IMR-90 (cell line): ENCODE data around the gene PIP5K1A.

ENCODE experiments used
- CEBPB ChIP-seq: IDR thresholded peaks from 2 replicates; pipeline ENCODE4 v1.6.1; 2012; ENCODE audit warnings: low read depth, low read length, improper control_type of control experiment
- FOS ChIP-seq: fragments of 150-350 bp; IDR thresholded peaks from 2 replicates; pipeline ENCODE4 v1.6.1; 2016; ENCODE audit warnings: low read depth, low read length
- MXI1 ChIP-seq: IDR thresholded peaks from 2 replicates; pipeline ENCODE4 v1.6.1; 2012; ENCODE audit warnings: low read depth, mild to moderate bottlenecking, low read length, moderate library complexity, borderline replicate concordance
- RAD21 ChIP-seq: IDR thresholded peaks from 2 replicates; pipeline ENCODE4 v1.6.1; 2012; ENCODE audit warnings: low read length, improper control_type of control experiment
- SMC3 ChIP-seq: fragments of 150-350 bp; IDR thresholded peaks from 2 replicates; pipeline ENCODE4 v1.6.1; 2016; ENCODE audit warnings: low read depth, mild to moderate bottlenecking, antibody characterized with exemption, low read length, moderate library complexity
- TF ChIP-seq, protein P1 (sequence below): fragments of 150-350 bp; IDR thresholded peaks from 2 replicates; pipeline ENCODE4 v1.6.1; 2017; ENCODE audit warnings: mild to moderate bottlenecking, antibody characterized with exemption, low read length, low read depth
- TF ChIP-seq, protein P2 (sequence below): conservative IDR thresholded peaks from 2 replicates; pipeline ENCODE4 v1.5.1; 2012; ENCODE audit warnings: mild to moderate bottlenecking, low read depth, low read length, improper control_type of control experiment
- TF ChIP-seq, protein P3 (sequence below): fragments of 150-350 bp; IDR thresholded peaks from 2 replicates; pipeline ENCODE4 v1.6.1; 2016; ENCODE audit warnings: low read depth, mild to moderate bottlenecking, low read length, moderate library complexity, borderline replicate concordance

GRCh38 chr1:151267760-151268159 is 69.4 kb downstream of the PIP5K1A start:
- TF ChIP-seq, protein P1, sequence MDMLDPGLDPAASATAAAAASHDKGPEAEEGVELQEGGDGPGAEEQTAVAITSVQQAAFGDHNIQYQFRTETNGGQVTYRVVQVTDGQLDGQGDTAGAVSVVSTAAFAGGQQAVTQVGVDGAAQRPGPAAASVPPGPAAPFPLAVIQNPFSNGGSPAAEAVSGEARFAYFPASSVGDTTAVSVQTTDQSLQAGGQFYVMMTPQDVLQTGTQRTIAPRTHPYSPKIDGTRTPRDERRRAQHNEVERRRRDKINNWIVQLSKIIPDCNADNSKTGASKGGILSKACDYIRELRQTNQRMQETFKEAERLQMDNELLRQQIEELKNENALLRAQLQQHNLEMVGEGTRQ = no peak
- TF ChIP-seq, protein P2, sequence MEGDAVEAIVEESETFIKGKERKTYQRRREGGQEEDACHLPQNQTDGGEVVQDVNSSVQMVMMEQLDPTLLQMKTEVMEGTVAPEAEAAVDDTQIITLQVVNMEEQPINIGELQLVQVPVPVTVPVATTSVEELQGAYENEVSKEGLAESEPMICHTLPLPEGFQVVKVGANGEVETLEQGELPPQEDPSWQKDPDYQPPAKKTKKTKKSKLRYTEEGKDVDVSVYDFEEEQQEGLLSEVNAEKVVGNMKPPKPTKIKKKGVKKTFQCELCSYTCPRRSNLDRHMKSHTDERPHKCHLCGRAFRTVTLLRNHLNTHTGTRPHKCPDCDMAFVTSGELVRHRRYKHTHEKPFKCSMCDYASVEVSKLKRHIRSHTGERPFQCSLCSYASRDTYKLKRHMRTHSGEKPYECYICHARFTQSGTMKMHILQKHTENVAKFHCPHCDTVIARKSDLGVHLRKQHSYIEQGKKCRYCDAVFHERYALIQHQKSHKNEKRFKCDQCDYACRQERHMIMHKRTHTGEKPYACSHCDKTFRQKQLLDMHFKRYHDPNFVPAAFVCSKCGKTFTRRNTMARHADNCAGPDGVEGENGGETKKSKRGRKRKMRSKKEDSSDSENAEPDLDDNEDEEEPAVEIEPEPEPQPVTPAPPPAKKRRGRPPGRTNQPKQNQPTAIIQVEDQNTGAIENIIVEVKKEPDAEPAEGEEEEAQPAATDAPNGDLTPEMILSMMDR = no peak
- TF ChIP-seq CEBPB = no peak
- TF ChIP-seq FOS = no peak
- TF ChIP-seq, protein P3, sequence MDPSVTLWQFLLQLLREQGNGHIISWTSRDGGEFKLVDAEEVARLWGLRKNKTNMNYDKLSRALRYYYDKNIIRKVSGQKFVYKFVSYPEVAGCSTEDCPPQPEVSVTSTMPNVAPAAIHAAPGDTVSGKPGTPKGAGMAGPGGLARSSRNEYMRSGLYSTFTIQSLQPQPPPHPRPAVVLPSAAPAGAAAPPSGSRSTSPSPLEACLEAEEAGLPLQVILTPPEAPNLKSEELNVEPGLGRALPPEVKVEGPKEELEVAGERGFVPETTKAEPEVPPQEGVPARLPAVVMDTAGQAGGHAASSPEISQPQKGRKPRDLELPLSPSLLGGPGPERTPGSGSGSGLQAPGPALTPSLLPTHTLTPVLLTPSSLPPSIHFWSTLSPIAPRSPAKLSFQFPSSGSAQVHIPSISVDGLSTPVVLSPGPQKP = no peak
- TF ChIP-seq SMC3 = no peak
- no peak for TF ChIP-seq RAD21
- no peak for TF ChIP-seq MXI1
